MM.1S (cell line): ENCODE measurements around the gene FRYL.

Experiments
- CTCF ChIP-seq: fragments of 300-600 bp; sonication (generic); IDR thresholded peaks from 2 replicates; pipeline ENCODE4 v1.5.1; 2016; ENCODE audit warnings: antibody characterized with exemption, low read length, mixed read lengths
- EZH2phosphoT487 ChIP-seq: fragments of 300-600 bp; sonication (generic); IDR thresholded peaks from 2 replicates; pipeline ENCODE4 v1.6.1; 2018; ENCODE audit warnings: antibody characterized with exemption, low read length

GRCh38 chr4:48801016-48801715, 21.1 kb upstream of the FRYL start:
- TF ChIP-seq CTCF (no peak), EZH2phosphoT487 (no peak)
